KMS-11 (cell line): ENCODE results near the gene GLI3.

Experiments used
- H2AFZ ChIP-seq: fragments of 200-600 bp; sonication (generic); 2 replicates; pipeline ENCODE4 v1.6.1; 2016; ENCODE audit warnings: antibody characterized with exemption, mixed run types, low read depth
- H3K27ac ChIP-seq: fragments of 200-600 bp; sonication (generic); 2 replicates; pipeline ENCODE4 v1.6.1; 2016; ENCODE audit warnings: mild to moderate bottlenecking, mixed run types
- H3K27me3 ChIP-seq: fragments of 200-600 bp; sonication (generic); 2 replicates; pipeline ENCODE4 v1.6.1; 2017; ENCODE audit warnings: mild to moderate bottlenecking, low read depth, mixed run types, moderate library complexity; ENCODE audit not compliant: insufficient read depth
- H3K36me3 ChIP-seq: fragments of 200-600 bp; sonication (generic); 2 replicates; pipeline ENCODE4 v1.6.1; 2017; ENCODE audit warnings: mild to moderate bottlenecking, mixed run types; ENCODE audit not compliant: insufficient read depth
- H3K4me1 ChIP-seq: fragments of 200-600 bp; sonication (generic); 2 replicates; pipeline ENCODE4 v1.6.1; 2016; ENCODE audit warnings: mild to moderate bottlenecking, low read depth, mixed run types; ENCODE audit not compliant: poor library complexity, severe bottlenecking
- H3K4me2 ChIP-seq: fragments of 200-600 bp; sonication (generic); 2 replicates; pipeline ENCODE4 v1.7.0; 2016; ENCODE audit warnings: mild to moderate bottlenecking, mixed run types
- H3K4me3 ChIP-seq: fragments of 200-600 bp; sonication (generic); IDR thresholded peaks from 2 replicates; pipeline ENCODE4 v1.6.1; 2017; ENCODE audit warnings: low read depth, low read length, mixed read lengths; ENCODE audit not compliant: insufficient read depth
- H3K79me2 ChIP-seq: fragments of 200-600 bp; sonication (generic); 2 replicates; pipeline ENCODE4 v1.6.1; 2016; ENCODE audit warnings: low read depth, mixed run types; ENCODE audit not compliant: insufficient read depth
- H3K9ac ChIP-seq: fragments of 200-600 bp; sonication (generic); 2 replicates; pipeline ENCODE4 v1.6.1; 2016; ENCODE audit warnings: mild to moderate bottlenecking, mixed run types
- H4K20me1 ChIP-seq: fragments of 200-600 bp; sonication (generic); 2 replicates; pipeline ENCODE4 v1.6.1; 2016; ENCODE audit warnings: mild to moderate bottlenecking, mixed run types; ENCODE audit not compliant: insufficient read depth
- TF ChIP-seq, protein P1 (sequence below): fragments of 200-600 bp; sonication (generic); conservative IDR thresholded peaks from 2 replicates; pipeline ENCODE4 v1.6.1; 2017; ENCODE audit warnings: low read depth, mild to moderate bottlenecking, antibody characterized with exemption, low read length, moderate library complexity, mixed read lengths

The GLI3 gene

DNA sequence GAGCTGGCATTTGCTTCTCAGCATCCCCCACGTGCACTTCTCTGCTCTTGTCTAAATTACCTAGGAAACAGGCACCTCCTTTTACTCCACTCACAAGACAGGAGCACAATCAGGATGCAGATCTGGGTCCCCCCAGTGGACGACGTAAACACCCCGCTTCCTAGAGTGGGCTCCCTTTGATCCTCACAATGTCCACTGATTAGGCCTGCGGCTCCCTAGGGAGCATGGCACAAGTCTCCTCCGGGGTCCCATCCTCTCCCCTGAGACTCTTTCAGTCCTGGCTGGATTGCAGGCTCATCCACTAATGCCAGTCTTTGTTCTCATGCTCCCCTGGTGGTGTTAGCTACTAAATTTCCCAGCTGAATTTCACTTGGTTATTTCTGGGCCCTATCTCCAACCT is 98.3 kb downstream of the GLI3 start:
- Histone ChIP-seq H2AFZ (no peak overlapping the region), H3K27me3 (no peaks in the 10 kb centered on the region), H3K4me2 (no peak overlapping the region), H4K20me1 (no peaks in the 10 kb centered on the region), H3K4me1 (no peaks in the 10 kb centered on the region), H3K36me3 (no peaks in the 10 kb centered on the region), H3K4me3 (no peak overlapping the region), H3K9ac (no peak overlapping the region), H3K27ac (no peak overlapping the region), H3K79me2 (no peaks in the 10 kb centered on the region)
- TF ChIP-seq, protein P1, sequence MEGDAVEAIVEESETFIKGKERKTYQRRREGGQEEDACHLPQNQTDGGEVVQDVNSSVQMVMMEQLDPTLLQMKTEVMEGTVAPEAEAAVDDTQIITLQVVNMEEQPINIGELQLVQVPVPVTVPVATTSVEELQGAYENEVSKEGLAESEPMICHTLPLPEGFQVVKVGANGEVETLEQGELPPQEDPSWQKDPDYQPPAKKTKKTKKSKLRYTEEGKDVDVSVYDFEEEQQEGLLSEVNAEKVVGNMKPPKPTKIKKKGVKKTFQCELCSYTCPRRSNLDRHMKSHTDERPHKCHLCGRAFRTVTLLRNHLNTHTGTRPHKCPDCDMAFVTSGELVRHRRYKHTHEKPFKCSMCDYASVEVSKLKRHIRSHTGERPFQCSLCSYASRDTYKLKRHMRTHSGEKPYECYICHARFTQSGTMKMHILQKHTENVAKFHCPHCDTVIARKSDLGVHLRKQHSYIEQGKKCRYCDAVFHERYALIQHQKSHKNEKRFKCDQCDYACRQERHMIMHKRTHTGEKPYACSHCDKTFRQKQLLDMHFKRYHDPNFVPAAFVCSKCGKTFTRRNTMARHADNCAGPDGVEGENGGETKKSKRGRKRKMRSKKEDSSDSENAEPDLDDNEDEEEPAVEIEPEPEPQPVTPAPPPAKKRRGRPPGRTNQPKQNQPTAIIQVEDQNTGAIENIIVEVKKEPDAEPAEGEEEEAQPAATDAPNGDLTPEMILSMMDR, result no peak

DNA sequence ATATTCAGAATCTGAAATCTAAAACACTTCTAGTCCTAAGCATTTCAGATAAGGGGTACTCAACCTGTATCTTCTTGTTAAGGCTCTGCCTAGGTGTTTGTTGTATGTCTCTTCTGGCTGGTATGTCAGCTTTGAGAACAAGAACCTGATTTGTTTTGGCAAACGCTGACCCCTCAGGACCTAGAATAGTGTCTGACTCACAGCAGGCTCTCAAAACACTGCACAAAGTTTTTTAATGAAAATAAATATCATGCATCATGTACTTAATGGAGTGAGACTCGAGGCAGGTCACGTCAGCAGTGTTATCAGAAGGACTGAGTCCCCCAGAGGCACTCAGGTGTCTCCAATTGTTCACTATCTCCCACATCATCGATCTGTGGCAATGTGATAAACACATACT is 99.1 kb downstream of the GLI3 start:
- no peak overlapping the region for H3K4me3 ChIP-seq
- H2AFZ ChIP-seq, result no peak overlapping the region
- no peak overlapping the region for H3K4me2 ChIP-seq
- no peaks in the 10 kb centered on the region for H3K79me2 ChIP-seq
- TF ChIP-seq, protein P1, result no peak
- no peaks in the 10 kb centered on the region for H3K4me1 ChIP-seq
- no peak overlapping the region for H3K27ac ChIP-seq
- H3K27me3 ChIP-seq, result no peaks in the 10 kb centered on the region
- H3K36me3 ChIP-seq, result no peaks in the 10 kb centered on the region
- no peak overlapping the region for H3K9ac ChIP-seq
- no peaks in the 10 kb centered on the region for H4K20me1 ChIP-seq

DNA sequence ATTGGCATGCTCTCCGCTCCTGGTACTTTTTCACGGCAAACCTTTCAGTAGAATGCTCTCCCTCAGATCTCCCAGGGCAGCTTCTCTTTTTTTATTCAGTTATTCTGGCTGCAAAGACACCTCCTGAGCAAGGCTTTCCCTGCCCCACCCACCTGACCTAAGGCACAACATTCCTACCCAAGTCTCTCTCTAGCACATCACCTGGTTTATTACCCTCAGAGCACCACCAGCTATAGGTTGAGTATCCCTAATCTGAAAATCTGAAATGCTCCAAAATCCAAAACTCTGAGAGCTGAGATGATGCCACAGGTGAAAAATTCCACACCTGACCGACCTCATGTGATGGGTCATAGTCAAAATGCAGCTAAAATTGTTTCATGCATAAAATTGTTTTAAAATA is 99.6 kb downstream of the GLI3 start:
- H3K4me2 ChIP-seq, result no peak overlapping the region
- no peaks in the 10 kb centered on the region for H3K36me3 ChIP-seq
- no peak overlapping the region for H3K4me3 ChIP-seq
- no peaks in the 10 kb centered on the region for H3K79me2 ChIP-seq
- TF ChIP-seq, protein P1, result no peak
- H3K27ac ChIP-seq, result no peak overlapping the region
- no peaks in the 10 kb centered on the region for H3K27me3 ChIP-seq
- no peaks in the 10 kb centered on the region for H4K20me1 ChIP-seq
- H3K4me1 ChIP-seq, result no peaks in the 10 kb centered on the region
- H3K9ac ChIP-seq, result no peak overlapping the region
- H2AFZ ChIP-seq, result no peak overlapping the region

DNA sequence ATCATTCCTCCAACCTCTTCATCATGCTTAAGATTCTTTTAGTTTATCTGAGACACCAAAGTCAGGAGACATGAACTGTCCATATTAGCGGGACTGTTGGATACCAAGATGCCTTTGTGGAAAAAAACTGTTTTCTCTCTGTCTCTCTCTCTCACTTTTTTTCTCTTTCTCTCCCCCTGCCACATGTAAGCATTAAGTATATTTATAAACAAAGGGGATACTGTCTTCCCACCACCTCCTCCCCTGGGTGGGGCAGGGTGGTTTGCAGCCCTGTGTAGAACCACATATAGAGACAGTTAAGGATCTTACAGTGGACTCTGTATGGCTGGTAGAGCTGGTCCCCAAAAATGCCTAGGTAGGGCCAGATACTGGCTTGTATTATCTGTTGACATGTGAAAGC is 101.3 kb downstream of the GLI3 start:
- no peaks in the 10 kb centered on the region for H3K4me1 ChIP-seq
- H3K27me3 ChIP-seq, result no peaks in the 10 kb centered on the region
- no peak overlapping the region for H3K4me2 ChIP-seq
- no peak overlapping the region for H3K4me3 ChIP-seq
- H3K79me2 ChIP-seq, result no peaks in the 10 kb centered on the region
- no peaks in the 10 kb centered on the region for H4K20me1 ChIP-seq
- no peak overlapping the region for H2AFZ ChIP-seq
- no peak overlapping the region for H3K27ac ChIP-seq
- no peaks in the 10 kb centered on the region for H3K36me3 ChIP-seq
- no peak overlapping the region for H3K9ac ChIP-seq
- TF ChIP-seq, protein P1, result no peak
